OCI-LY7 (cell line): ENCODE results near the gene GRIN3B. TPM values are rescaled to one million over a fixed set of nuclear protein-coding genes. Genes with fewer than 3 reads are reported as not detected.

Experiments
- Bru-seq: library from RNA; stranded (reverse); fragments of 400-500 nt; gene quantifications from one replicate; lab custom pipeline; 2021; lab: Mats Ljungman, UMichigan
- BruChase-seq, 2 experiments: library from RNA; stranded (reverse); fragments of 400-500 nt; gene quantifications; one replicate each; lab custom pipeline; 2021; lab: Mats Ljungman, UMichigan
- BruUV-seq: library from RNA; stranded (reverse); fragments of 400-500 nt; replicated peaks from 2 replicates; lab custom pipeline; 2021; lab: Mats Ljungman, UMichigan
- CTCF ChIA-PET: fragments of 300-600 bp; sonication (Branson Sonifier 250); formaldehyde crosslinking; loops from one replicate; lab custom pipeline; 2022; ENCODE audit warnings: antibody characterized with exemption; ENCODE audit not compliant: unreplicated experiment; lab: Charles Lee
- POLR2A ChIA-PET: fragments of 300-600 bp; sonication (Branson Sonifier 250); formaldehyde crosslinking; loops from one replicate; lab custom pipeline; 2022; ENCODE audit warnings: antibody characterized with exemption; lab: Charles Lee
- DNase-seq: peaks from one replicate; pipeline ENCODE4 v3.0.0-alpha.2; 2015; ENCODE audit warnings: low spot score
- H2AFZ ChIP-seq: fragments of 200-600 bp; sonication (generic), shearing (Covaris generic); 2 replicates; pipeline ENCODE4 v1.6.1; 2014; ENCODE audit warnings: mild to moderate bottlenecking, antibody characterized with exemption, low read length, moderate library complexity
- H3K27ac ChIP-seq: fragments of 200-600 bp; sonication (generic); 2 replicates; pipeline ENCODE4 v1.5.1; 2014; ENCODE audit warnings: mixed run types, low read depth, mild to moderate bottlenecking, moderate library complexity, low read length, inconsistent platforms; ENCODE audit not compliant: poor library complexity, severe bottlenecking
- H3K36me3 ChIP-seq: fragments of 200-600 bp; sonication (generic); 2 replicates; pipeline ENCODE4 v1.6.1; 2014; ENCODE audit warnings: mild to moderate bottlenecking, antibody characterized with exemption, low read length, moderate library complexity, mixed read lengths; ENCODE audit not compliant: insufficient read depth
- H3K4me1 ChIP-seq: fragments of 200-600 bp; sonication (generic); 2 replicates; pipeline ENCODE4 v1.5.1; 2014; ENCODE audit warnings: mild to moderate bottlenecking, low read length; ENCODE audit not compliant: insufficient read depth, poor library complexity, severe bottlenecking
- H3K4me2 ChIP-seq: fragments of 200-600 bp; sonication (generic); 2 replicates; pipeline ENCODE4 v1.6.1; 2014; ENCODE audit warnings: mild to moderate bottlenecking, low read length
- H3K4me3 ChIP-seq: fragments of 200-600 bp; sonication (generic); 2 replicates; pipeline ENCODE4 v1.5.1; 2014; ENCODE audit warnings: mild to moderate bottlenecking, low read depth, low read length; ENCODE audit not compliant: poor library complexity, severe bottlenecking
- H3K79me2 ChIP-seq: fragments of 200-600 bp; sonication (generic); 2 replicates; pipeline ENCODE4 v1.6.1; 2016; ENCODE audit warnings: low read depth, mild to moderate bottlenecking, low read length, moderate library complexity, mixed read lengths; ENCODE audit not compliant: insufficient read depth
- H3K9me2 ChIP-seq: fragments of 200-600 bp; sonication (generic); 2 replicates; pipeline ENCODE4 v1.6.1; 2016; ENCODE audit warnings: mild to moderate bottlenecking, low read length, mixed read lengths; ENCODE audit not compliant: insufficient read depth
- H3K9me3 ChIP-seq: fragments of 200-600 bp; sonication (generic); 2 replicates; pipeline ENCODE4 v1.6.1; 2014; ENCODE audit warnings: mild to moderate bottlenecking, mixed run types, low read length, mixed read lengths
- H4K20me1 ChIP-seq: fragments of 200-600 bp; sonication (generic); 2 replicates; pipeline ENCODE4 v1.6.1; 2014; ENCODE audit warnings: mild to moderate bottlenecking, antibody characterized with exemption, low read length, moderate library complexity, mixed read lengths; ENCODE audit not compliant: insufficient read depth
- EZH2phosphoT487 ChIP-seq: fragments of 200-600 bp; sonication (generic); IDR thresholded peaks from 2 replicates; pipeline ENCODE4 v1.6.1; 2018; ENCODE audit warnings: low read depth, borderline replicate concordance, mild to moderate bottlenecking, mixed run types, antibody characterized with exemption, low read length, moderate library complexity, mixed read lengths
- intact Hi-C: fragments of 100-400 bp; cut with micrococcal nuclease; formaldehyde crosslinking; loops from one replicate; pipeline ENCODE4 v1.10.0; 2022; ENCODE audit not compliant: unreplicated experiment
- long read RNA-seq: library from polyadenylated mRNA; stranded (forward); transcript quantifications from one replicate; pipeline ENCODE4 v2.0.0, GENCODE V29; 2022
- total RNA-seq, 2 experiments: library from RNA; depleted of rRNA in 1 of 2; stranded (reverse); fragments of >200 nt in 1 of 2; shearing (Covaris generic) in 1 of 2; gene quantifications; 2 replicates each; pipeline ENCODE4 v1.2.3, GENCODE V29; 2014 to 2022
- TF ChIP-seq, protein P1 (sequence below): fragments of 200-600 bp; sonication (generic); conservative IDR thresholded peaks from 2 replicates; pipeline ENCODE4 v1.5.1; 2014; ENCODE audit warnings: mild to moderate bottlenecking, antibody characterized with exemption, low read length, moderate library complexity, mixed read lengths

GRIN3B gene
- total RNA-seq (2014; rRNA removed; shearing (Covaris generic)) (0.05 TPM in 1 of 2 replicates, not detected in the other), total RNA-seq (2022) (not detected in 2 replicates), Bru-seq, nascent RNA (not detected), BruChase-seq, experiment 1, labeled RNA remaining after a 6-hour chase (not detected), BruChase-seq, experiment 2, labeled RNA remaining after a 2-hour chase (not detected)
- long read RNA-seq, partial matches to known transcripts, result 0 of 4 reads
- long read RNA-seq, other reads (novel, unspliced or antisense), result 4 of 4 reads

DNA sequence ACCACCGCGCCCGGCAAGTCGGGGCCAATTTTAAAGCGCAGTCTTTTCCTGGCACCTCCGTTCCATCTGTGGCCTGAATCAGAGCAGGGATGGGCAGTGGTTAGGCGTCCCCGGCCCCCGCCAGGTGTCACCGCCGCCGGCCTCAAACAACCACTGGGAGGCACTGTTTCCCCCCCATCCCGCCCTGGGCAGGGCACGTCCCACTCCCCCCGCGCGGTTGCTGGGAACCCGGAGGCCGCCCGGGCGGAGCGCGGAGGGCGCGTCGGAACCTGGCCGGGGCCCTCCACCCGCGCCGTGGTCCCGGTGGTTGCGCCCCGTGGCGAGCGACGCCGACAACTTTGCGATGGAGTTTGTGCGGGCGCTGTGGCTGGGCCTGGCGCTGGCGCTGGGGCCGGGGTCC lies at the start of gene GRIN3B:
TSS of gene GRIN3B (plus strand) at position 325 of the 400 bp plus-strand sequence. CDS start at position 344, 19 bp downstream.
- Histone ChIP-seq H3K4me2 (no peak within 1 kb of the TSS), H3K9me3 (no peaks in the 10 kb centered on the region), H3K4me3 (no peak within 1 kb of the TSS), H4K20me1 (no peaks in the 10 kb centered on the region), H2AFZ (no peak within 1 kb of the TSS), H3K36me3 (no peaks in the 10 kb centered on the region), H3K79me2 (no peaks in the 10 kb centered on the region), H3K9me2 (no peaks in the 10 kb centered on the region), H3K27ac (no peak within 1 kb of the TSS), H3K4me1 (no peaks in the 10 kb centered on the region)
- BruUV-seq, result no TSS peak
- DNase-seq, result peak; percentile 57
- intact Hi-C loops, result no loop called here
- ChIA-PET CTCF (no interaction called here), POLR2A (no interaction called here)
- TF ChIP-seq EZH2phosphoT487, result no peak
- TF ChIP-seq, protein P1, sequence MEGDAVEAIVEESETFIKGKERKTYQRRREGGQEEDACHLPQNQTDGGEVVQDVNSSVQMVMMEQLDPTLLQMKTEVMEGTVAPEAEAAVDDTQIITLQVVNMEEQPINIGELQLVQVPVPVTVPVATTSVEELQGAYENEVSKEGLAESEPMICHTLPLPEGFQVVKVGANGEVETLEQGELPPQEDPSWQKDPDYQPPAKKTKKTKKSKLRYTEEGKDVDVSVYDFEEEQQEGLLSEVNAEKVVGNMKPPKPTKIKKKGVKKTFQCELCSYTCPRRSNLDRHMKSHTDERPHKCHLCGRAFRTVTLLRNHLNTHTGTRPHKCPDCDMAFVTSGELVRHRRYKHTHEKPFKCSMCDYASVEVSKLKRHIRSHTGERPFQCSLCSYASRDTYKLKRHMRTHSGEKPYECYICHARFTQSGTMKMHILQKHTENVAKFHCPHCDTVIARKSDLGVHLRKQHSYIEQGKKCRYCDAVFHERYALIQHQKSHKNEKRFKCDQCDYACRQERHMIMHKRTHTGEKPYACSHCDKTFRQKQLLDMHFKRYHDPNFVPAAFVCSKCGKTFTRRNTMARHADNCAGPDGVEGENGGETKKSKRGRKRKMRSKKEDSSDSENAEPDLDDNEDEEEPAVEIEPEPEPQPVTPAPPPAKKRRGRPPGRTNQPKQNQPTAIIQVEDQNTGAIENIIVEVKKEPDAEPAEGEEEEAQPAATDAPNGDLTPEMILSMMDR, result peak; percentile 65

GRCh38 chr19:952049-952679 lies 48.1 kb upstream of the GRIN3B start:
- H3K79me2 ChIP-seq, result no peaks in the 10 kb centered on the region
- BruUV-seq, result no TSS peak

More at GRCh38 chr19:952049-952679, 48.1 kb upstream of the GRIN3B start:
- Histone ChIP-seq H3K9me3 (no peaks in the 10 kb centered on the region), H3K9me2 (no peaks in the 10 kb centered on the region), H3K27ac (no peak overlapping the region), H3K4me3 (no peak overlapping the region), H3K36me3 (no peaks in the 10 kb centered on the region), H4K20me1 (no peaks in the 10 kb centered on the region), H2AFZ (no peak overlapping the region), H3K4me1 (peaks cover 50% of the 10 kb centered on the region), H3K4me2 (peak overlapping the region; percentile 67)
- ChIA-PET POLR2A (no interaction called here), CTCF (no interaction called here)
- TF ChIP-seq, protein P1, result no peak
- TF ChIP-seq EZH2phosphoT487, result no peak
- no peak for DNase-seq
- intact Hi-C loops, result no loop called here
